ENCODE data around the gene NIN. TPM values are rescaled to one million over a fixed set of nuclear protein-coding genes. Genes with fewer than 3 reads are reported as not detected.

NIN gene
- total RNA-seq, 2 experiments from 2014 or later: 104 TPM

DNA sequence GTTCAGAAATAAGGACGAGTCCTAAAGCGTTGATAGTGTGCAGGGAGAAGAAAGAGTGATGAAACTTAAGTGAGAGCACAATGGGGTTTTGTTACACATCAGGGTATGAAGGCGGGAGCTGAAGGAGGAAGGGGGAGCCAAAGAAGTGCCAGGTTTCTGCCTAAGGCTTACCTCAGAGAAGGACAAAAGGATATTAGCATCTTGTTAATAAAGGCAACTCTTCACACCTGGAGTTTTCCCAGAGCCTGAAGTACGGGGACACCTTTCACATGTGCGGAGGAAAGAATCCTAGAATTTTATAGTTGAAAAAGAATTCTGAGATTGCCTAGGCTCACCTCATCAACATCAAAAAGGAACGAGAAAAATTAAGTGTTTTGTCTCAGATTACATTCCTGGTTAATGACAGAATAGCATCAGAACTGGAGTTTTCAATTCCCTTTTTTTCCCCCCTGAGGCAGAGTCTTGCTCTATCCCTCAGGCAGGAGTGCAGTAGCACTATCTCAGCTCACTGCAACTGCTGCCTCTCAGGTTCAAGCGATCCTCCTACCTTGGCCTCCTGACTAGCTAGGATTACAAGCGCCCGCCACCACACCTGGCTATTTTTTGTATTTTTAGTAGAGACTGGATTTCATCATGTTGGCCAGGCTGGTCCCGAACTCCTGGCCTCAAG lies 160.6 kb downstream of the NIN start:
- DNase-seq: no peak
- Mint-ChIP-seq H3K4me3 (no peak overlapping the region), H3K4me1 (ENCODE audit: low read depth) (peaks cover 12% of the 10 kb centered on the region), H3K27me3 (ENCODE audit: low read depth) (peaks cover 2% of the 10 kb centered on the region), H3K36me3 (ENCODE audit: low read depth) (no peaks in the 10 kb centered on the region), H3K9me3 (ENCODE audit: insufficient read depth) (no peaks in the 10 kb centered on the region), H3K27ac (no peak overlapping the region)
- POLR2A ChIA-PET: interaction anchor here (0.6 kb wide), 1 partner anchor 671 kb away, joined by 3 read pairs; no protein-coding TSS in a partner anchor
- ATAC-seq: no peak
- CTCF ChIA-PET: no interaction called here

Other genes starting within 250 kb of the NIN start
- 1 to 10 TPM; 2.1 to 2.8 TPM for gene SAV1, start 162.9 kb downstream of the NIN start, total RNA-seq
- not detected for gene ABHD12B, start 40.9 kb upstream of the NIN start, total RNA-seq
- not detected for gene PYGL, start 113.3 kb upstream of the NIN start, total RNA-seq

All from activated CD8-positive, alpha-beta T cell treated with anti-CD3 and anti-CD28 coated beads, Interleukin-2, amount 10 ng/mL, durations not matched to agents 7 days and 5 days (primary cell).